ENCODE results near the gene EPRS1. TPM values are rescaled to one million over a fixed set of nuclear protein-coding genes. Genes with fewer than 3 reads are reported as not detected.
A peak's percentile ranks its signal among the peaks of the same experiment; 100 is the strongest.
"Not testable (repeated sequence)": the region's sequence is repeated elsewhere in the genome, so short reads cannot be mapped to it uniquely, and the experiment has no call there.

Gene EPRS1
- polyA plus RNA-seq, 12 donors, result 45.5 to 118 (median 102) TPM; not detected in 1

GRCh38 chr1:220044678-220045355, 1.5 kb downstream of the EPRS1 start:
- DNase-seq, result no peak

GRCh38 chr1:220043646-220044045, 2.7 kb downstream of the EPRS1 start:
- no peak for DNase-seq

- no peak for DNase-seq
Measured at GRCh38 chr1:220040028-220040596, 6.2 kb downstream of the EPRS1 start.

GRCh38 chr1:220038640-220039039, 7.7 kb downstream of the EPRS1 start:
- DNase-seq, result no peak

- DNase-seq, result not testable (repeated sequence)
Measured at GRCh38 chr1:220037810-220038209, 8.5 kb downstream of the EPRS1 start.

GRCh38 chr1:220032911-220033310, 13.4 kb downstream of the EPRS1 start:
- DNase-seq, result no peak

- no peak for DNase-seq
Measured at GRCh38 chr1:220031287-220031686, 15.0 kb downstream of the EPRS1 start.

GRCh38 chr1:220028346-220028895, 17.9 kb downstream of the EPRS1 start:
- DNase-seq, result no peak

- no peak for DNase-seq
Measured at GRCh38 chr1:220019071-220019470, 27.2 kb downstream of the EPRS1 start.

GRCh38 chr1:220013497-220013896, 32.8 kb downstream of the EPRS1 start:
- DNase-seq, result no peak

GRCh38 chr1:220012259-220012658, 34.0 kb downstream of the EPRS1 start:
- peak; percentile 24 for DNase-seq

GRCh38 chr1:220011620-220012019, 34.7 kb downstream of the EPRS1 start:
- DNase-seq, result no peak

GRCh38 chr1:220007438-220007837, 38.9 kb downstream of the EPRS1 start:
- no peak for DNase-seq

- DNase-seq, result no peak
Measured at GRCh38 chr1:220005489-220005888, 40.8 kb downstream of the EPRS1 start.

GRCh38 chr1:220003610-220004299, 42.5 kb downstream of the EPRS1 start:
- no peak for DNase-seq

GRCh38 chr1:220003015-220003414, 43.3 kb downstream of the EPRS1 start:
- DNase-seq, result no peak

GRCh38 chr1:220001095-220001501, 45.2 kb downstream of the EPRS1 start:
- DNase-seq, result no peak

- DNase-seq, result no peak
Measured at GRCh38 chr1:219999821-220000220, 46.5 kb downstream of the EPRS1 start.

Measured in muscle of arm (tissue), 12 donors.